RKO (cell line): ENCODE results near the gene GLYATL3.
"Not testable (repeated sequence)": the region's sequence is repeated elsewhere in the genome, so short reads cannot be mapped to it uniquely, and the experiment has no call there.

Source experiments
- DNase-seq: peaks from one replicate; pipeline ENCODE4 v3.0.0-alpha.2; 2016; ENCODE audit warnings: low spot score

The GLYATL3 gene

GRCh38 chr6:49499623-49500022 lies at the start of gene GLYATL3:
Gene GLYATL3, plus strand, starts transcription at chr6:49499923. Its CDS starts 12,068 bp downstream, at chr6:49511991.
- no peak for DNase-seq

DNA sequence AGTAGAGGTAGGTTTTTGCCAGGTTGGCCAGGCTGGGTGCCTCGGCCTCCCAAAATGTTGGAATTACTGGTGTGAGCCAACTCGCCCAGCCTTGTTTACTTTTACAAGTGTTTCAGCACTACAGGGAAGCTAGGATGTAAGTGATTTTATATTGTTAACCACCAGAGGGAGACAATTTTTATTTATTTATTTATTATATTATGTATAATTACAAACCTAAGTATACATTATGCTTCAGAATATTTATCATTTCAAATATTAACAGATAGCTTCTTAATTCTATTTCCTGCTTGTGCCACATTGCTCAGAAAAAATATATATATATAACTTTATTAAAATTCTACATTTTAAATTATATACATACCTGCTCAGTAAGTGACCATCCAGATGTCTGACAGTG lies 46.5 kb upstream of the GLYATL3 start:
- DNase-seq: peak; percentile 47

DNA sequence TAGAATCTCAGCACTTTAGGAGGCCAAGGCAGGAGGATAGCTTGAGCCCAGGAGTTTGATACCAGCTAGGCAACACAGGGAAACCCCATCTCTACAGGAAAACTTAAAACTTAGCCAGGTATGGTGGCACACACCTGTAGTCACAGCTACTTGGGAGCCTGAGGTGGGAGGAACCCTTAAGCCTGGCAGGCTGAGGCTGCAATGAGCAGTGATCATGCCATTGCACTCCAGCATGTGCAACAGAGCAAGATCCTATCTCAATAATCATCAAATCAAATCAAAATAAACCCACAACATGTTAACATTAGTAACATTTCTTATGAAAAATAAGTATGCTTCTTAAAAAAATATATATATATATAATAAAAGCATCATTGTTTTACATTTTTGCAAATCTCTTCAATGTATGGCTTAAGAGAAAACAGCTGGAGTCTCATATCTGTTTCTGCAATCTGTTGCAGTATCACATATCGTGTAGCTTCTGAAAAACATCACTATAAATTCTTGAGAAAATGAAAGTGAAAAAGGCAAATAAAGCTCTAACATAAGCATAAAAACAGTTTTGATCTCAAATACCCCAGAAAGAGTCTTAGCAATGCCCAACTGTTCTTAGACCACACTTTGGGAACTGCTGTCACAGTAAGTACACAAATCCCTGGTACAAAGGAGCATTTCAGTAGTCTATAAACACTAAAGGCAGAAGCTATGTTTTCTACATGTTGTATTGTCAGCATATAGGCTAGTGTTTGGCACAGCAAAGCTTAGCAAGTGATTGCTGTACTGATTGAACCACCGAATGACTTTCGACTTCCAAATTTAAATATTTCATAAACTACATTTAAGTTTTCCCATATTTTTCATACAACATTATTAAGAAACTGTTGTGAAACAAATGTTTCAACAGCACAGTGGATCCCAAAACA lies 44.7 kb upstream of the GLYATL3 start:
- no peak for DNase-seq

DNA sequence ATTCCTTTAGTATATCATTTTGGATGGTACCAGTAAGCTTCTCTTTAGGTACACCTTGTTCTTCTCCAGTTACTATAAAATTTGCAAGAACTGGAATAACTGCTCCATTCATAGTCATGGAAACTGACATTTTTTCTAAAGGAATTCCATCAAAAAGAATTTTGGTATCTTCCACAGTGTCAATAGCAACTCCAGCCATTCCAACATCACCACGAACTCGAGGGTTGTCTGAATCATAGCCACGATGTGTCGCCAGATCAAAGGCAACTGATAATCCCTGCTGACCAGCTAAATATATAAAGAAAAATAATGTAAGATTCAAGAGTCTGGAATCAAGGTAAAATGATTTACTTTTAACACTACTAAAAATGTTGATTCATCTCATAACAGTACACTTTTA lies 42.0 kb upstream of the GLYATL3 start:
- DNase-seq: peak; percentile 17

DNA sequence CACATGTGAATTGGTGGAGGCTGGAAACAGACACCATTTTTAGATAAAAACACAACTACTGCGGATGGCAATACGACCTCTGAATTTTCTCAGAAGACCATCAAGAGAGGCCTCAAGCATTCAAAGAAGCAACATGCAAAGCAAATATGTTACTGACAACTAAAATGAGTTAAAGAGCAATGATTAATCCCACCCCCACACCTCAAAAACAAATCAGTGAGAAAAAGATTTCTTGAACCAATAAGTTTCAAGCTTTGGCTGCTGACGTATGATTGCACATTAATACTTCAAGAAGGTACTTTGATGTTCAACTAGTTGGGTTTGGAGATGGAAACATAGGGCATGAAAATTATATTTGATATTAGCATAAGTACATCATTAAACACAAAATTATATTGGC lies 37.7 kb upstream of the GLYATL3 start:
- peak; percentile 28 for DNase-seq

DNA sequence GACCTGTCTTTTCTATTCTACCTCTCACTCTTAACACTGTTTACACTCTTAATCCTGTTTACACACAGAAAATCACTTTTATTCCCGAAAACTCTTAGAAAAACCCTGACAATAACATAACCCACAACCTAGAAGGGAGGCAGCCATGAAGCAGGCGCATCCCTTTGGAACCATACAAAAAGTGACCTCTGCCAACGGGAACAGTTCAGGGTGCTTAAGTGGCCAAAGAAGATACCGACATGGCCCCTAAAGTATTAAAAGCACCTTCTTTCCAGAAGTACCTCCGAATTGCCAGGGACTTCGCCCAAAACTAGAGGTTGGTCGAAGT lies 37.2 kb upstream of the GLYATL3 start:
- peak; percentile 12 for DNase-seq

- peak; percentile 96 for DNase-seq
Measured at GRCh38 chr6:49462927-49463611, 36.7 kb upstream of the GLYATL3 start, which contains the start of the genes CENPQ and MMUT. Gene CENPQ, plus strand, starts transcription at chr6:49463370. Its CDS starts 6,807 bp downstream, at chr6:49470177. Gene MMUT, minus strand, starts transcription at chr6:49463253. Its CDS starts 3,787 bp downstream, at chr6:49459466.

DNA sequence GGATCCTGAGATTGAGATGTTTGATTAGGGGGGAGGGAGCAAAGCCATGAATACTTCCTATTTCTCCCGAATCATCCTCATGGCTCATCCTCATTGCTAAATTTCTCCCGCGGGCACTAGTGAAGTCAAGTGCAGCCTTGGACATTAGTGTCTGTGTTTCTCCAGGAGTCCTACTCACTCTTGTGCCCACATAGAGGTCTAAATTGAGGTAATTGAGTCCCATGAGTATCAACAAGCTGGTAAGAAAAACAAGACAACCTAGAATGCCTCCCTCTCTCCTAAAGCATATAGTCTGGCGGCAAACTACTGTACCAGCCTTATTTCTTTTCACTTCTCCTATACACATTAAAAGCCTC lies 36.1 kb upstream of the GLYATL3 start:
- no peak for DNase-seq

DNA sequence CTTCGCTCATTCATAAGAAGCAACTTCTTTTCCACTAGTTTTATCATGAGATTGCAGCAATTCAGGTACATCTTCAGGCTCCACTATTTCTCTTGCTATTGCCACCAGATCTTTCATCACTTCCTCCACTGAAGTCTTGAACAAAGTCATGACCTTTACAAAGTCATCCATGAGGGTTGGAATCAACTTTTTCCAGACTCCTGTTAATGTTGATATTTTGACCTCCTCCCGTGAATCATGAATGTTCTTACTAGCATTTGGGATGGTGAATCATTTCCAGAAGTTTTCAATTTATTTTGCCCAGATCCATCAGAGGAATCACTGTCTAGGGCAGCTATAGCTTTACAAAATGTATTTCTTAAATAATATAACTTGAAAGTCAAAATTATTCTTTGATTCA lies 35.0 kb upstream of the GLYATL3 start:
- DNase-seq: peak; percentile 3

DNA sequence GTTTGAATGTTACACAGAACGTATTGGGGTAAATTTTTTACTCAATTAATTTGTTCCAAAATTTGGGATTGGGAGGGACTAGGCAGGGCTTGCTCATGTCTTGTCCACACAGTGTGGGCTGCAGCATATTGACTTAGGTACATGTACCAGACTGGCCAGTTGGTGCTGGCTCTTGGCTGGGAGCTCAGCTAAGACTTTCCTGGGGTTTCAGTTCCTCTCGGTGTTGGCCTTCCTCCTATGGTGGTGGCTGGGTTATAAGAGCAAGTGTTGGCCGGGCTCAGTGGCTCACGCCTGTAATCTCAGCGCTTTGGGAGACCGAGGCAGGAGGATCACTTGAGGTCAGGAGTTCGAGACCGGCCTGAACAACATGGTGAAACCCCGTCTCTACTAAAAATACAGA lies 31.7 kb upstream of the GLYATL3 start:
- DNase-seq: no peak

DNA sequence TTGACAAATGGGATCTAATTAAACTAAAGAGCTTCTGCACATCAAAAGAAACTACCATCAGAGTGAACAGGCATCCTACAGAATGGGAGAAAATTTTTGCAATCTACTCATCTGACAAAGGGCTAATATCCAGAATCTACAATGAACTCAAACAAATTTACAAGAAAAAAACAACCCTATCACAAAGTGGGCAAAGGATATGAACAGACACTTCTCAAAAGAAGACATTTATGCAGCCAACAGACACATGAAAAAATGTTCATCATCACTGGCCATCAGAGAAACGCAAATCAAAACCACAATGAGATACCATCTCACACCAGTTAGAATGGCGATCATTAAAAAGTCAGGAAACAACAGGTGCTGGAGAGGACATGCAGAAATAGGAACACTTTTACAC lies 23.2 kb upstream of the GLYATL3 start:
- DNase-seq: not testable (repeated sequence)

- DNase-seq: no peak
Measured at GRCh38 chr6:49479308-49479970, 20.3 kb upstream of the GLYATL3 start.

- not testable (repeated sequence) for DNase-seq
Measured at GRCh38 chr6:49481846-49482245, 17.9 kb upstream of the GLYATL3 start.

DNA sequence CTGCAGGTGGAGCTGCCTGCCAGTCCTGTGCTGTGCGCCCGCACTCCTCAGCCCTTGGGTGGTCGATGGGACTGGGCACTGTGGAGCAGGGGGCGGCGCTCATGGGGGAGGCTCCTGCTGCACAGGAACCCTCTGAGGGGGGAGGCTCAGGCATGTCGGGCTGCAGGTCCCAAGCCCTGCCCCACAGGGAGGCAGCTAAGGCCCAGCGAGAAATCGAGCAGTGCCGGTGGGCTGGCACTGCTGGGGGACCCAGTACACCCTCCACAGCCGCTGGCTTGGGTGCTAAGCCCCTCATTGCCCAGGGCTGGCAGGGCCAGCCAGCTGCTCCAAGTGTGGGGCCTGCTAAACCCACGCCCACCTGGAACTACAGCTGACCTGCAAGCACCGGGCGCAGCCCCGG lies 16.3 kb upstream of the GLYATL3 start:
- not testable (repeated sequence) for DNase-seq

- no peak for DNase-seq
Measured at GRCh38 chr6:49490633-49491032, 9.1 kb upstream of the GLYATL3 start.

- DNase-seq: no peak
Measured at GRCh38 chr6:49497304-49497703, 2.4 kb upstream of the GLYATL3 start.

DNA sequence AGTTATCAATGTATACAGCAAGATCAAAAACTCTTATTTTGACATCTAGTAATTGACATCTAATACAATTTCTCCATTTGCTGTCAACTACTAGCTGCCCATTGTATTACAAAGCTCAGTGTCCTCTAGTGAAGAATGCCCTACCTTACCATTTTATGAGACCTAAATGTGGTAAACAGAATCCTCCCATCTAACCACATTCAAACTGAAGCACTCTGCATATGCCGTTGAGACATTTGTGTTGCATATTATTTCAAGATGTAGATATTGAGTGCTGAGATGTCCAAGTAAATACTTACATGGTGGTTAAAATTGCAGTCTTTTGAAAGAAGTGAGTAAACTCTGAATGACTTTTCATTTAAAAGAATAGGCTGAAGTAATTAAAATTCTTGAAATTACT lies 597 bp upstream of the GLYATL3 start:
- DNase-seq: no peak

DNA sequence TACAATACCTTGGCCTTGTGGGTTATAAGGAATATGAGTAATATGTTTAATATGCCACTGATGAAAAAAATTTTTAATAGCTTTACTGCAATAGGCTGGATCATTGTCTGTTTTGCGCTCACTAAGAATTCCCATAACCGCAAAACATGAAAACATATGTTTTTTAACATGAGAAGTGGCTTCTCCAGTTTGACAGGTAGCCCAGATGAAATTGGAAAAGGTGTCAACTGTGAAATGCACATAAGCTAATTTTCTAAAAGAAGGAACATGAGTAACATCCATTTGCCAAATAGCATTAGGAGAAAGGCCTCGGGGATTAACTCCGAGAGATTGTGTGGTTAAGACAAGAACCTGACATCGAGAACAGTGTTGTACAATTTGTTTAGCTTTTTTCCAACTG lies 4.9 kb downstream of the GLYATL3 start:
- no peak for DNase-seq

DNA sequence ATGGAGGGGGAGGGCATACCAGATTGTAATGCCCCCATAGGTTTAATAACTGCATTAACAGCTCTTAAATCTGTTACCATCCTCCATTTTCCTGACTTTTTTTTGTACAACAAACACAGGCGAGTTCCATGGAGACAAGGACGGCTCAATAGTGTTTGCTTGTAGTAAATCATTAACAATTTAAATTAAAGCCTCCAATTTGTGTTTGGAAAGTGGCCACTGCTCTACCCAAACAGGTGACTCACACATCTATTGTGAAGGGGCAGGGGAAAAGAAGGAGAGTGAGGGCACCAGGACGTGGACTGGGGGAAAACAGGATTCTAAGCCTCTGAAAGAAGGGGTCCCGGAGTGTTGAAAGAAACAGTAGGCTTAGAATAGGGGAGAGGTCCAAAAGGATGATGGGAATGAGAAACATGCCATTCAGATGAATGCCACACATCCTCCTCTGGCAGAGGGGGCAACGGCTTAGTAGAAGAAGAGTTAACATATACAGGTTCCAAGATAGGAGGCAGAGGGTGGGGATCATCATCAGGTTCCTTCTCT lies 6.9 kb downstream of the GLYATL3 start:
- no peak for DNase-seq

DNA sequence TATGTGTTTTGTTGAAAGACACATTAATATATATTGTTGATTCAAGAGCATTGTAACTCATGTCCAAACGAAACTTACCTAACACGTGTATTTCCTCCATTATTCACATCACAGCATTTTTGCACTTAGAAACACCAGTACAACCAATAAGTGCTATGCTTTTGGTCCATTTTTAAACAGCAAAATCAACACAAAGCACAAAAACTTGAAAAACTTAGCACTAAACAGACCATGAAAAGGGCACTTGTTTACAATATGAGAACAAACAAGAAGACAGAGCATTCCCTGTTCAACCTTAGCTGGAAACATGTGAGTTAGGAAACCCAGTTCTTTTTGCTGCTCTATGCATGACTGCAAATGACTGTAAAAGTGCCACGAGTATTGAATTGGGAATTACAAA lies 9.6 kb downstream of the GLYATL3 start:
- DNase-seq: no peak

DNA sequence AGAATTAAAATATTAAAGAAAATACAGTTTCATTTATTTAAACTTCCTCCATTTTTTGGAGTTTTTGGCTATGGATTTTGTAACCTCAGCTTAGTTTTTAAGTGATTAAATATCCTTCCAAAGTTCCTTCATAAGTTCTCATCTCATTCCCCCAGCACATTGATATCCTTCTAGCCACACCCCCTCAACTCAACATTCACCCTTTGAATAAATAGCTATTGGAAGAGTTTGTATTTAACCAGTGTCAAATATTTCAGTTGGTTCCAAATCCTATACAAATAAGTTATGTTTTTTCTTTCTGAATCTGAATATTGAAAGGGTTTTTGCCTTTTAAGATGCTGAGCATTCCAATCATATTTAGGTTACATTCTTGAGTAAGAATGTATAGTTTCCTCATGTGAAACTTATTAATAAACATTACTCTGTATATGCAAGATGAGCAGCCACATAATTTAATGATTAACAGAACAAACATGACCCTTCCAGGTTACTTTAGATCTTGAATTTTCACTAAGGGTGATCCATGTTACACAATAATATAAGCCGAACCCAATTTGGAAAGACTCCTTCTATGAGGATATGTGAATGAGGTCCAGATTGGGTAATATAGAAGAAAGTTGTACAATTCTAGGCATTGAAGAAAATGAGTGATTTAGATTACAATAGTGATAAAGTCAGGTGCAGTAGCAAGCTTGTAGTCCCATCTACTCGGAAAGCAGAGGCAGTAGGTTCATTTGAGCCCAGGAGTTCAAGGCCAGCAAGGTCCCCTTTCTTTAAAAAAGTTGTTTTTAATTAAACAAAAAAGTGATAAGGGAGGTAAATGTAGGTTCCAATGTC lies 13.6 kb downstream of the GLYATL3 start:
- DNase-seq: no peak
